Thoracic aorta (tissue), 2 donors: Measurements from ENCODE around the gene TCFL5. TPM values are rescaled to one million over a fixed set of nuclear protein-coding genes. Genes with fewer than 3 reads are reported as not detected.

Experiments used
- ATAC-seq: fragments of 150-250 bp; one replicate; pipeline ENCODE4 v1.8.0; 2017; ENCODE audit warnings: low read depth; ENCODE audit not compliant: insufficient number of reproducible peaks, low FRiP score
- DNase-seq: peaks from one replicate; pipeline ENCODE4 v3.0.0-alpha.2; 2020; ENCODE audit warnings: low spot score
- H3K27ac ChIP-seq, 2 donors: fragments of 200-600 bp; sonication (generic); 1 replicate in 1 of 2; 2 replicates in 1 of 2; pipeline ENCODE4 v1.5.1; 2016; ENCODE audit warnings: mild to moderate bottlenecking in 2 of 2, moderate library complexity in 2 of 2
- H3K27me3 ChIP-seq: fragments of 200-600 bp; sonication (generic); replicated peaks from 2 replicates; pipeline ENCODE4 v1.6.0; 2016; ENCODE audit warnings: mild to moderate bottlenecking; ENCODE audit not compliant: insufficient read depth
- H3K36me3 ChIP-seq: fragments of 200-600 bp; sonication (generic); one replicate; pipeline ENCODE4 v1.5.1; 2016
- H3K4me1 ChIP-seq, 2 donors: fragments of 200-600 bp; sonication (generic); 1 replicate in 1 of 2; 2 replicates in 1 of 2; pipeline versions ENCODE4 v1.5.1 to v1.6.0; 2016; ENCODE audit warnings: low read depth in 2 of 2, mild to moderate bottlenecking in 1 of 2; ENCODE audit not compliant: control insufficient read depth in 1 of 2
- H3K4me3 ChIP-seq: fragments of 200-600 bp; sonication (generic); 2 replicates; pipeline ENCODE4 v1.5.1; 2016; ENCODE audit warnings: mild to moderate bottlenecking
- H3K9me3 ChIP-seq: fragments of 200-600 bp; sonication (generic); 2 replicates; pipeline ENCODE4 v1.5.1; 2016
- CTCF ChIP-seq: fragments of 200-600 bp; sonication (generic); IDR thresholded peaks from one replicate; pipeline ENCODE4 v1.5.1; 2019; ENCODE audit warnings: antibody characterized with exemption
- total RNA-seq, 2 donors: library from RNA; depleted of rRNA; stranded (reverse); fragments of >200 nt; gene quantifications; one replicate each; pipeline versions ENCODE4 v1.1.0 to v1.2.3, GENCODE V29; 2016

TCFL5 gene
- total RNA-seq, 2 donors from 2014 or later: 3.8 to 6.2 TPM

DNA sequence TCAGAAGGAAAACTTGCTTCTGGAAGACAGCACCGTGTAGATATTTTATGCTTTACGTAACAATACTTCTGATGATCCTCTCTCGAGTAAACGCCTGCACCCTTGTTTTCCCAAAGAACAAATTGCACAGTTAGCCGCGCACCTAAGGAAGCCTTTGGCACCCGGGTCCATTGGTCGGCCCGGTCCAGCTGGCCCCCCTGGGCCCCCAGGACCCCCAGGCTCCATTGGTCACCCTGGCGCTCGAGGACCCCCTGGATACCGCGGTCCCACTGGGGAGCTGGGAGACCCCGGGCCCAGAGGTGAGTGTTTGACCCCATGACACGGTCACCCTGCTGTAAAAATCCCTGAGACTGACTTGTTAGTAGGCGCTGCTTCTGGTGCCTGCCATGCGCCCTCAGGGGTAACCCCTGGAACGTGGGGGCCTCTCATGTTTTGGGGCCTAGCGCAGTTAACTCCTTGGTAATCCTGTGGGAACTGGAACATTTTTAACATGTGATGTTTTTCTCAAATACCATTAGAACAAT is 24.6 kb downstream of the TCFL5 start:
- Histone ChIP-seq H3K27ac (no peak overlapping the region), H3K4me1 (no peaks in the 10 kb centered on the region), H3K9me3 (no peaks in the 10 kb centered on the region), H3K36me3 (no peaks in the 10 kb centered on the region), H3K4me3 (no peak overlapping the region), H3K27me3 (no peaks in the 10 kb centered on the region)
- TF ChIP-seq CTCF: no peak
- ATAC-seq (no peak), DNase-seq (no peak)

DNA sequence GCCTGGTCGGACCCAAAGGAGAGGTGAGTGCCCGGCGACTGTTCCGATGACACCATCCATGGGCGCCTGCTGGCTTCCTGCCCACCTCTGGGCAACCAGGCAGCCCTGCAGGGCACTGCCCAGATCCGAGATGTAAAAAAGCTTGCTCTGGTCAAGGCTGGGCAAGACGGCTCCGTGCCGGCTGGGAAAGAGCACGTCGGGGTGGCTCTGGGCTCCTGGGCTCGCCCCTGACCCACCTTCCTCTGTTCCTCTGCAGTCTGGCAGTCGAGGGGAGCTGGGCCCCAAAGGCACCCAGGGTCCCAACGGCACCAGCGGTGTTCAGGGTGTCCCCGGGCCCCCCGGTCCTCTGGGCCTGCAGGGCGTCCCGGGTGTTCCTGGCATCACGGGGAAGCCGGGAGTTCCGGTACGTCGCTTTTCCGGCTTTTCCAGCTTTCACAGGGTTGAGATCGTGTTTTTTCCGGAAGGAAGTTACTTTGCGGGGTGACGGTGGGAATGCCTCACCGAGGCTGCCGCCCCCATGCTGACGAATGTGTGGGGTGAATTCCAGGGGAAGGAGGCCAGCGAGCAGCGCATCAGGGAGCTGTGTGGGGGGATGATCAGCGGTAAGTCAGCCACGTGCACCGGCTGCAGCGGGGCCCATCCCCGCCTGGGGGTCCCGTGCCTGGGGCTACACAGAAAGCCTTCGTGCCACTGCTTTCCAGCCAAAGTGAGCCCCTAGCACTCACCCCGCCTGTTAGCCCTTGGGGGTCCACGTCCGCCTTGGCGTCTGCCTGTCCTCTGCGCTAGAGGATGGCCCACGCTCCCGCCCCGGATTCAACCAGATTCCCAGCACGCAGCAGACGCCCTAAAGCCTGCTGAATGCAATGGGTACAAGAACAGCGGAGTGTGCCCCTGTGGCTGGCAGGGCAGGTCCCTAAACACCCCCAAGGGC is 25.4 kb downstream of the TCFL5 start:
- ATAC-seq: no peak
- Histone ChIP-seq H3K4me1 (no peaks in the 10 kb centered on the region), H3K36me3 (no peaks in the 10 kb centered on the region), H3K9me3 (no peaks in the 10 kb centered on the region), H3K27me3 (no peaks in the 10 kb centered on the region), H3K27ac (no peak overlapping the region), H3K4me3 (no peak overlapping the region)
- TF ChIP-seq CTCF: no peak
- DNase-seq: no peak

GRCh38 chr20:62834967-62835730 is 26.5 kb downstream of the TCFL5 start:
- Histone ChIP-seq H3K27me3 (no peaks in the 10 kb centered on the region), H3K9me3 (no peaks in the 10 kb centered on the region), H3K27ac (no peak overlapping the region), H3K36me3 (no peaks in the 10 kb centered on the region), H3K4me1 (no peaks in the 10 kb centered on the region), H3K4me3 (no peak overlapping the region)
- DNase-seq (no peak), ATAC-seq (no peak)
- TF ChIP-seq CTCF: no peak

DNA sequence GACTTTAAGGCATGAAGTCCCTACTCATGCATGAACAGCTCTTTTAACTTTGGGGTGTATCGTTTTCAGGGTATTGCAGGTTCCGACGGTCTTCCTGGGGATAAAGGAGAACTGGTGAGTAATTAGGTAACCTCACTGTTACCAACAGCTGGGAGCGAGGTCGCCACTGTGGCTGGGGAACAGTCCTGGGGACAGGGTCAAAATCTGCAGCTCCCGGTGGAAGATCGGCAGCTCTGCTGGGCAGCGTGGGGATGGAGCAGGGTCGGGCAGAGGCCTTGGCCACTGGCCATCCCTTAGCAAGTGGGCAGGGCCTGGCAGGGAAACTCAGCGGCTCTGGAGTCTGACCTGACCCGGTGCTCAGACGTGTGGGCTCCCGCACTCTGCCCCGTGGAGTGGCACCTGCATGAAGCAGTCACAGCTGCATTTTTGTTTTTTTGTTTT is 28.7 kb downstream of the TCFL5 start:
- TF ChIP-seq CTCF: no peak
- H3K4me1 ChIP-seq: no peaks in the 10 kb centered on the region
- ATAC-seq (no peak), DNase-seq (no peak)
- no peak overlapping the region for H3K27ac ChIP-seq
- H3K36me3 ChIP-seq: no peaks in the 10 kb centered on the region
- no peaks in the 10 kb centered on the region for H3K9me3 ChIP-seq
- H3K27me3 ChIP-seq: no peaks in the 10 kb centered on the region
- H3K4me3 ChIP-seq: no peak overlapping the region
